PC-9 (cell line): ENCODE measurements around the gene DIP2C. TPM values are rescaled to one million over a fixed set of nuclear protein-coding genes. Genes with fewer than 3 reads are reported as not detected.

Source experiments
- BruUV-seq: library from RNA; stranded (reverse); fragments of 400-500 nt; replicated peaks from 2 replicates; lab custom pipeline; 2021; lab: Mats Ljungman, UMichigan
- CTCF ChIA-PET: fragments of 300-600 bp; sonication (Branson Sonifier 250); formaldehyde crosslinking; loops from one replicate; lab custom pipeline; 2022; ENCODE audit warnings: antibody characterized with exemption; lab: Charles Lee
- POLR2A ChIA-PET: fragments of 300-600 bp; sonication (Branson Sonifier 250); formaldehyde crosslinking; loops from one replicate; lab custom pipeline; 2022; ENCODE audit warnings: antibody characterized with exemption; ENCODE audit not compliant: unreplicated experiment; lab: Charles Lee
- DNase-seq, 2 experiments: peaks; one replicate each; pipeline versions ENCODE4 v3.0.0 to v3.0.0-alpha.2; 2015 to 2022; ENCODE audit warnings: mixed read lengths in 1 of 2
- H2AFZ ChIP-seq: fragments of 200-600 bp; sonication (generic); 2 replicates; pipeline ENCODE4 v1.8.1; 2017; ENCODE audit warnings: antibody characterized with exemption
- H3F3A ChIP-seq: fragments of 200-600 bp; sonication (generic); 2 replicates; pipeline ENCODE4 v1.8.1; 2017; ENCODE audit warnings: antibody characterized with exemption, mild to moderate bottlenecking, low read depth; ENCODE audit not compliant: insufficient read depth
- H3K27ac ChIP-seq: fragments of 200-600 bp; sonication (generic); 2 replicates; pipeline ENCODE4 v1.6.1; 2016; ENCODE audit warnings: mixed run types
- H3K27me3 ChIP-seq: fragments of 200-600 bp; sonication (generic); 2 replicates; pipeline ENCODE4 v1.6.1; 2016; ENCODE audit warnings: low read depth, mixed run types; ENCODE audit not compliant: insufficient read depth
- H3K36me3 ChIP-seq: fragments of 200-600 bp; sonication (generic); 2 replicates; pipeline ENCODE4 v1.6.1; 2016; ENCODE audit warnings: low read depth, mixed run types
- H3K4me1 ChIP-seq: fragments of 200-600 bp; sonication (generic); replicated peaks from 2 replicates; pipeline ENCODE4 v1.6.1; 2016; ENCODE audit warnings: mixed run types; ENCODE audit not compliant: insufficient read depth
- H3K4me2 ChIP-seq: fragments of 200-600 bp; sonication (generic); 2 replicates; pipeline ENCODE4 v1.6.1; 2017; ENCODE audit warnings: mixed run types
- H3K4me3 ChIP-seq: fragments of 200-600 bp; sonication (generic); 2 replicates; pipeline ENCODE4 v1.6.1; 2016; ENCODE audit warnings: mixed run types
- H3K79me2 ChIP-seq: fragments of 200-600 bp; sonication (generic); 2 replicates; pipeline ENCODE4 v1.6.1; 2017; ENCODE audit warnings: low read depth, mixed run types
- H3K9me2 ChIP-seq: fragments of 200-600 bp; sonication (generic); 2 replicates; pipeline ENCODE4 v1.8.1; 2017; ENCODE audit warnings: mild to moderate bottlenecking; ENCODE audit not compliant: insufficient read depth
- H3K9me3 ChIP-seq: fragments of 200-600 bp; sonication (generic); 2 replicates; pipeline ENCODE4 v1.8.1; 2016; ENCODE audit warnings: low read depth; ENCODE audit not compliant: insufficient read depth
- H4K20me1 ChIP-seq: fragments of 200-600 bp; sonication (generic); 2 replicates; pipeline ENCODE4 v1.8.1; 2017; ENCODE audit not compliant: insufficient read depth
- EZH2 ChIP-seq: fragments of 200-600 bp; sonication (generic); IDR thresholded peaks from 2 replicates; pipeline ENCODE4 v1.8.0; 2017; ENCODE audit warnings: antibody characterized with exemption, low read depth
- intact Hi-C: fragments of 100-400 bp; cut with micrococcal nuclease; formaldehyde crosslinking; loops from one replicate; pipeline ENCODE4 v1.10.0; 2022; ENCODE audit not compliant: unreplicated experiment
- total RNA-seq: library from RNA; stranded (reverse); gene quantifications from 2 replicates; pipeline ENCODE4 v1.2.3, GENCODE V29; 2021
- TF ChIP-seq, protein P1 (sequence below): fragments of 200-600 bp; sonication (generic); conservative IDR thresholded peaks from 2 replicates; pipeline ENCODE4 v1.6.1; 2017; ENCODE audit warnings: mixed run types, antibody characterized with exemption, mild to moderate bottlenecking, moderate library complexity

The DIP2C gene
- total RNA-seq, 1 experiment from 2014 or later = 0.83 TPM

DNA sequence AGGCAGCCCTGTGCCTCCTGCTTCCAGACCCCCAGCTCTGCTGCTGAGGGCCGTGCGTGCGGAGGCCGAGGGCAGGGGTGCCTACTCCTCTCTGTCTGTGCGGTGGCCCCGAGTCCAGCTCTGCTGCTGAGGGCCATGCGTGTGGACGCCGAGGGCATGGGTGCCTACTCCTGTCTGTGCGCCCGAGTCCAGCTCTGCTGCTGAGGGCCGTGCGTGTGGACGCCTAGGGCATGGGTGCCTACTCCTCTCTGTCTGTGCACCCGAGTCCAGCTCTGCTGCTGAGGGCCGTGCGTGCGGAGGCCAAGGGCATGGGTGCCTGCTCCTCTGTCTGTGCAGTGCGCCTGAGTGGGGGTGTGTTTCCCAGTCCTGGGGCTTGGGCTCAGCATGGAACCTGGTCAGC, 411.5 kb downstream of the DIP2C start:
- Histone ChIP-seq H3K79me2 (no peaks in the 10 kb centered on the region), H2AFZ (no peak overlapping the region), H3K9me2 (no peaks in the 10 kb centered on the region), H3K4me3 (no peak overlapping the region), H3K4me2 (no peak overlapping the region), H3F3A (no peaks in the 10 kb centered on the region), H3K27ac (no peak overlapping the region), H3K27me3 (peaks cover 84% of the 10 kb centered on the region), H3K4me1 (no peaks in the 10 kb centered on the region), H3K9me3 (no peaks in the 10 kb centered on the region), H4K20me1 (no peaks in the 10 kb centered on the region), H3K36me3 (no peaks in the 10 kb centered on the region)
- no peak for TF ChIP-seq EZH2
- TF ChIP-seq, protein P1, sequence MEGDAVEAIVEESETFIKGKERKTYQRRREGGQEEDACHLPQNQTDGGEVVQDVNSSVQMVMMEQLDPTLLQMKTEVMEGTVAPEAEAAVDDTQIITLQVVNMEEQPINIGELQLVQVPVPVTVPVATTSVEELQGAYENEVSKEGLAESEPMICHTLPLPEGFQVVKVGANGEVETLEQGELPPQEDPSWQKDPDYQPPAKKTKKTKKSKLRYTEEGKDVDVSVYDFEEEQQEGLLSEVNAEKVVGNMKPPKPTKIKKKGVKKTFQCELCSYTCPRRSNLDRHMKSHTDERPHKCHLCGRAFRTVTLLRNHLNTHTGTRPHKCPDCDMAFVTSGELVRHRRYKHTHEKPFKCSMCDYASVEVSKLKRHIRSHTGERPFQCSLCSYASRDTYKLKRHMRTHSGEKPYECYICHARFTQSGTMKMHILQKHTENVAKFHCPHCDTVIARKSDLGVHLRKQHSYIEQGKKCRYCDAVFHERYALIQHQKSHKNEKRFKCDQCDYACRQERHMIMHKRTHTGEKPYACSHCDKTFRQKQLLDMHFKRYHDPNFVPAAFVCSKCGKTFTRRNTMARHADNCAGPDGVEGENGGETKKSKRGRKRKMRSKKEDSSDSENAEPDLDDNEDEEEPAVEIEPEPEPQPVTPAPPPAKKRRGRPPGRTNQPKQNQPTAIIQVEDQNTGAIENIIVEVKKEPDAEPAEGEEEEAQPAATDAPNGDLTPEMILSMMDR = no peak
- intact Hi-C loops = no loop called here
- DNase-seq = no peak
- ChIA-PET POLR2A (no interaction called here), CTCF (no interaction called here)
- BruUV-seq = no TSS peak

DNA sequence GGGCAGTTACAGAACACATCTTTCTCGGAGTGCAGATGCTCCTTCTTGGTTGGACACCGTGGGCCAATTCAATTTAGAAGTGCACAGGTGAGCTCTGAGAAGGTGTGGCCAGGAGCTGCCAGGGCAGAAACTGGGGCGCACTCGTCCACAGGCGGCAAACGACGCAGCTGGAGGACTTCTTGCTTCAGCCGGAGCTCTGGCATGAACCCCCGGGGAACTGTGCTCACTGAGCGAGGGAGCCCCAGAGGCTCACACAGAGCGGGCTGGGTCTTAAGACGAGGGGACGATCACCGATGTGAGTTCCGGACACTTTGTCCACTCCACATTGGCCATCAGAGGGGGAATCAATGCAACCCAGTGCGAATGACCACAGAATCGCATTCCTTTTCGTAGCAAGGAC, 413.8 kb downstream of the DIP2C start:
- no peak overlapping the region for H3K4me2 ChIP-seq
- no peaks in the 10 kb centered on the region for H3K79me2 ChIP-seq
- H3K4me3 ChIP-seq = no peak overlapping the region
- H3K4me1 ChIP-seq = no peaks in the 10 kb centered on the region
- ChIA-PET POLR2A (no interaction called here), CTCF (no interaction called here)
- no peaks in the 10 kb centered on the region for H3K9me3 ChIP-seq
- H3K27ac ChIP-seq = no peak overlapping the region
- no peaks in the 10 kb centered on the region for H3K36me3 ChIP-seq
- H2AFZ ChIP-seq = no peak overlapping the region
- no peaks in the 10 kb centered on the region for H3K9me2 ChIP-seq
- TF ChIP-seq, protein P1 = no peak
- TF ChIP-seq EZH2 = no peak
- intact Hi-C loops = no loop called here
- H3F3A ChIP-seq = no peaks in the 10 kb centered on the region
- BruUV-seq = no TSS peak
- no peak for DNase-seq
- H4K20me1 ChIP-seq = no peaks in the 10 kb centered on the region
- peaks cover 83% of the 10 kb centered on the region for H3K27me3 ChIP-seq

DNA sequence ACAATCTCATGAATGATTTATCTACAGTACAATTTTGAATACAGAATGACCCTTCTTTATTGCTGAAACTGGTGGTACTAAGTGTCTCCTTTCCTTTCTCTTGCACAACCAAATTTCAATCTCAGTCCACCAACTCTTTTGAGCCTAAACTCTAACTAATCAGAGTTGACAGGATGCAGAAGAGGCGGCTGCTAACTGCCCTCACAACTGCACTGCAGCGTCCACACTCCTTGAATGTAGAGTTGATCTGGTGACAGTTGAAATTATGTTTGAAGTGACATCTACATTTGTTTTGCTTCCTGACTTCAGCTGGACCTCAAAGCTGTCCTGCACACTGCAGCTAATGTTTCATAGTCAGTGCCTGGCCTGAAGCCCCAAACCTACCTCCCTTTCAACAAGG, 414.6 kb downstream of the DIP2C start:
- H3K4me3 ChIP-seq = no peak overlapping the region
- H3K79me2 ChIP-seq = no peaks in the 10 kb centered on the region
- no peak overlapping the region for H2AFZ ChIP-seq
- H3K36me3 ChIP-seq = no peaks in the 10 kb centered on the region
- intact Hi-C loops = no loop called here
- H3F3A ChIP-seq = no peaks in the 10 kb centered on the region
- no peak overlapping the region for H3K27ac ChIP-seq
- BruUV-seq = no TSS peak
- no peaks in the 10 kb centered on the region for H3K9me3 ChIP-seq
- peaks cover 76% of the 10 kb centered on the region for H3K27me3 ChIP-seq
- H3K9me2 ChIP-seq = no peaks in the 10 kb centered on the region
- ChIA-PET CTCF (no interaction called here), POLR2A (no interaction called here)
- no peaks in the 10 kb centered on the region for H4K20me1 ChIP-seq
- H3K4me2 ChIP-seq = no peak overlapping the region
- TF ChIP-seq, protein P1 = no peak
- no peak for TF ChIP-seq EZH2
- no peak for DNase-seq
- H3K4me1 ChIP-seq = no peaks in the 10 kb centered on the region
